Hematopoietic multipotent progenitor cell treated with erythropoietin and hydrocortisone succinate and interleukin-3 and kit ligand, for 15 days (in vitro differentiated cells): ENCODE measurements around the gene CADM1.

Experiments used
- DNase-seq: peaks from one replicate; pipeline ENCODE4 v3.0.0-alpha.2; 2015; ENCODE audit warnings: low spot score

CADM1 gene

DNA sequence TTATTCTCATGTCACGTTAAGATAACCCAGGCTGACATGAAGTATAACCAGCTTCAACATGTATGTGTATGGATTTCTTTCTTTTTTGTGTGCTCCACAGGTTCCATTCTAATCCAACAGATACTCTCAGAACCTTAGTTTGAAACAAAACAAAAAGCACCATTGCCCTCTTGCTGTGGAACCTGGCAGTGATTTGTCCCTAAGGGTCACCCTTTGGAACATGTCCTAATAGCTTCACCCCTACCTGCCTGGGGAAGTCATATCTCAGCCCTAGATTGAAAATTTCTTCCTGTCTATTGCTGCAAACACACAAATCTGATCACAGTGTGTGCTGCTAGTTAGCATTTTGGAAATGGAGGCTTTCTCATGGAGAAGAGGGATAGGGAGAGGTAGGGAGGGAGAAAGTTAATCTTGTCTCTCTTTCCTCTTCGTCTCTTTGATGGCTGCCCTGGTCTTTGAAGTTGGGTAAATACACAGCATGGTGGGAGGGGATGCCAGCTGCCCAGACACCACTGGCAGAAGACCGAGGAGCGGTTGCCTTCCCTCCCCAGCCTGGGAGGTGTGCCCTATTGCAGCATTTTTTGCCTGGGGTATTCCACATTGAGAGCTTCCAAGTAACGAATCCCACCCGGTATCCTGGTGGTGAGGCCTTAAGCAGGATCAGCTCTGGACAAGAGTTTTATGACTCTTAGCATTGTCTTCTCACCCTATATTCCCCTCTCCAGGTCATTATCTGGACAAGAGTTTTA is 11.6 kb upstream of the CADM1 start:
- DNase-seq, result no peak

DNA sequence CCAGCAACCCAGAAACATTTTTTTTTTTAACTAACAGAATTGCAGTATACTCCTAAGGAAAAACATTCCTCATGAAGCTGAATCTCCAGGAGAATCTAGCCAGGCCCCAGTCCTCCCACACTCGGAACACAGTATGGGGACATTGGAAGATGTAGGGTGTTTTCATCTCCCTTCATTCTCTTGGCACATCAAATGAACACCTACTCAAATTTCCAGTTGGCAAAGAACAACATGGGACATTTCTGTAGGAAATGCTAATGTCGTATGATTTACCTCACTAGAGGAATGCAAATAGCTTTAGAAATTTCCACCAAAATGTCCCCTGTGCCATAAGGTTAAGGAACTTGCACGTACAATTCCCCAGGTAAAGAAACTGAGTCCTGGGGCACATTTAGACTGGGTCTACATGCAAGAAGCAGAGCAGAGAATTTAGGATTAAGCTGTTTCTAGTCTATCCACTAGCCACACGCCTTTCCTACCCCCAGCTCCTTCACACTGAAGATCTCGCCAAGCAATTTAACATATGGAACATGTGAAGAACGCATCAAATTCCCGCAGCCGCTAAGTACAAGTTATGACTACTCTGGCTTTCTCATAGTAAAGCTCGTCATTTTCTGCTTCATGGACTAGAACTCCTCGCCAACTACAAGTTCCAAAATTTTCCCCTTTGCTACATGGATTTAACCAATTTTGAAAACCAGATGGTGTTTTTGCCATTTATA is 2.9 kb upstream of the CADM1 start:
- DNase-seq, result no peak

DNA sequence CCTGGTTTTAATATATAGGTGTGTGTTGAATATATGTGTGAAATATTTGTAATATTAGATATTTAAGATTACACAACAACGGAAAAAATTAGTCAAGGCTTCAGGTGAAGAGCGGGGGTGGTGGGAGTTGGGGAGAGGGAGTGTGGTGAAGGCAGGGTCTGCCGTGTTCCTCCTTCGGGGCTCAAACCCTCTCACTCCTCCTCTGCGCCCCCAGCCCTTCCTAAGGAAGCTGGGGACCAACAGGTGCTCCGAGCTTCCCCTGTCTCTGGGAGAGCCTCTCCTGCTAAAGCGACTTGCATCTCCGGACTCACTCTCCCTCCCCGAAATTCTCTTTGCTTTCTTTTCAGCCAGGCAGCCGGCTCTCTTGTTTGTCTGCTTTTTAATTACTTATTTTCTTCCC is 960 bp upstream of the CADM1 start:
- no peak for DNase-seq

DNA sequence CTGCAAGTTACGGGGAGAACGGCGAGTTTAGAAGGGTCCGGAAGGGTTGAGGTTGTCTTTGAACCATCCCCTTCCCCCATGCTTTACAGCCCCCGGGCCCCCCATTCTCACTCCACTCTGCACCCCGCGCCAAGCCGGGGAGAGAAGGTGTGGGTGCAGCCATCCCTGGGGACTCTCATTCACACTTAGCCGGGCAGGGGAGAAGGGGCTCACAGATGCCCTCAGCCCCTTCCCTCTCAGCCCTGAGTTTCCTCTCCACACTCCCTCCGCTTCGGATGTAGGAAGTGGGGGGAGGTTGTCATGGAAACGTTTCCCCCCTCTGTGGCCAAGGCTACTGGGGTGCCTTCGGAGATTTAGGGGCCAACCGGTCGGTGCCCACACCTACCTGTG is 334 bp downstream of the CADM1 start:
- DNase-seq, result no peak

DNA sequence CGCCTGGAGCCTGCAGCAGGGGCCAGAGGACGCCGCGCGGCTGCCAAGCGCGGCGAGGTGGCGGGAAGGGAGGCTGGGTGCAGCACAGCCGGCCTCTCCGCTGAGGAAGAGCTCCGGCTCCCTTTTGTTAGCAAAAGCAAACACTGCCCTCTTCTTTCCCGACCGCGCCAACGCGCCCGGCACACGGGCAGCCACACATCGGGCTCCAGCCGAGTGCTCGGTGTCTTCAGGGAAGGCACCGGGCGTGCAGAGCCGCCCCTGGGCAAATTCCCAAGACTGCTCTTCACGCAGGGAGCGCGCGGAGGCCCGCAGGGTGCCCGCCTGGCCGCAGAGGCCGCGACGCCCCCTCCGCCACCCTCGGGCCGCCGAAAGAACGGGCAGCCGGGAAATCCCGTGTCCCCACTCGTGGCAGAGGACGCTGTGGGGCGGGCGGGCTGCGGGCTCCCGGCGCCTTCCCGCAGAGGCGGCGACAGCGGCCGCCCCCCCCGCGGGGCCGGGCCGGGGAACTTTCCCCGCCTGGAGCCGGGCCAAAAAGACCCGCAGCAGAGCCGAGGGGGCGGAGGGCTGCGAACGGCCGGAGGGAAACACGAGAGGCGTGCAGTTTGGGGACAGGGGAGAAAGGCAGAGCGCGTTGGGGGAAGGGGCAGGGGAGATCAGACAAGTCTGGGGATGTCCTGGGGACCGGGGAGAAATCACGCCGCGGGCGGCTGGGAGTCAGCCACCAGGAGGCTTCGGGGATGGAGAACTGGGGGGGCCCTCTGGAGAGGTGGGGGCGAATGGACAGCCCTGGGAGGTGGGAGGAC is 931 bp downstream of the CADM1 start:
- no peak for DNase-seq

DNA sequence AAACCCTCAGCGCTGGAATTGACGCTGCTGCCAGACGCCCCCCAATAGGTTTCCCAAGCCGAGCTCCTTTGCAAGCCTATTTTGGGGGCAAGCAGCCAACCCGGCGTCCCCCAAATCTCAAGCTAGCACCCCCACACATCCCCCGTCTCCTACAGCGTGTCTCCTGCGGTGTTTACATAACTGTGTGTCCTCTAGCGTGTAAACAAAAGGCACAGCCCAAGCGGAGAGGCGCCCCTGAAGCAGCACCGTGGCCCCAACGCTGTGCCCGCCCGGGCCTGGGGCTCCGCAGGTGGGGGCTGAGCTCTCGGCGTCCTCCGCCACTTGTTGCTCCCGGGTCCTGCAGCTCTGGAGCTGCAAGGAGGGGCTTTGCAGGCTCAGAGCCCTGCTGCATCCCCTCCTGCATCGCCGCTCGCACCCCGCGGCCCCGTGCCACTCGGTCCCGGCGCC is 1.6 kb downstream of the CADM1 start:
- no peak for DNase-seq

DNA sequence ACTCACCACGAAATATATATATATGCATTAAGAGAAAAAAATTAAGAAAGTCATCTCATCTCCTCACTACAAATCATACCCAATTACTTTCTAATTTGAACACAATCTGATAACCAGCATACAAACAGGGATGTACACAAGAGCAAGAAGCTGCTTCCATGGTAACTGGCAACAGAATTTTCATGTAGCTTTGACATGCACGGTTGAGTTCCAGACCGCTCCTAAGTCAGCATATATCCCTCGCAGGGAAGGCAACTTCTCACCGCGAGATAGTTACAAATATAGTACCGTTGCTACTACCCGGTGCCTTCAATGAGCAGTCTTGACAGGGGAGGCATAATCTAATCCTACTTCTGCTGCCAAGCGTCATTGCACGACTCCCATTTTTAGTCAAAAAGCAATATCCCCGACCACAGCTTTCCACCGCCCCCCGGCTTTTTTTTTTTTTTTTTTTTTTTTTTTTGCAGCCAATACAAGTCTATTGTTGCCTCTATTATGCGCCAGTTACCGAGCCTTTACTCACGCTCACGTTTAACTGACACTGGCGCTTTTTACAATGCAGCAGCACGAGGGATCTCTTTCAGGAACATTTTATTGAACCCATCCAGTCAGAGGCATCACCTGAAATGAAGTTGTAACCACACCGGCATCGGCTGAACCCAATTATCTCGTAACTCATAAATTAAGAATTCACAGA is 2.2 kb downstream of the CADM1 start:
- DNase-seq, result no peak

DNA sequence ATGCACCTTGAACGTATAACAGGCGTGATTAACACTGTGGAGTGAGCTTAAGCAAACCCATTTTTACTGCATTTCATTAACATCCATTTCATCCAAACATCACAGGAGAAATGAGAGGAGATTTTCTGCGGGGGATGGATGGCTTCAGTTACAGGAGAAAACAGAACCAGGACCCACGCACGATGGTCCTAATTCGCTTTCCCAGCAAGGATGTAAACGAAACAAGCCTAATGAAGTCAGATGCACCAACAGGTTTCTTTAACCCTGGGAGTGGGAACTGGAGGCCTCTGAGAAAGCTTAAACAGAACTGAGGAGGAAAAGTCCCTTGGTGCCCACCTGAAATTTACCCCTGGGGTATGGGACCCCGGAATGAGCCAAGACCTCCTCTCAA is 2.7 kb downstream of the CADM1 start:
- no peak for DNase-seq

DNA sequence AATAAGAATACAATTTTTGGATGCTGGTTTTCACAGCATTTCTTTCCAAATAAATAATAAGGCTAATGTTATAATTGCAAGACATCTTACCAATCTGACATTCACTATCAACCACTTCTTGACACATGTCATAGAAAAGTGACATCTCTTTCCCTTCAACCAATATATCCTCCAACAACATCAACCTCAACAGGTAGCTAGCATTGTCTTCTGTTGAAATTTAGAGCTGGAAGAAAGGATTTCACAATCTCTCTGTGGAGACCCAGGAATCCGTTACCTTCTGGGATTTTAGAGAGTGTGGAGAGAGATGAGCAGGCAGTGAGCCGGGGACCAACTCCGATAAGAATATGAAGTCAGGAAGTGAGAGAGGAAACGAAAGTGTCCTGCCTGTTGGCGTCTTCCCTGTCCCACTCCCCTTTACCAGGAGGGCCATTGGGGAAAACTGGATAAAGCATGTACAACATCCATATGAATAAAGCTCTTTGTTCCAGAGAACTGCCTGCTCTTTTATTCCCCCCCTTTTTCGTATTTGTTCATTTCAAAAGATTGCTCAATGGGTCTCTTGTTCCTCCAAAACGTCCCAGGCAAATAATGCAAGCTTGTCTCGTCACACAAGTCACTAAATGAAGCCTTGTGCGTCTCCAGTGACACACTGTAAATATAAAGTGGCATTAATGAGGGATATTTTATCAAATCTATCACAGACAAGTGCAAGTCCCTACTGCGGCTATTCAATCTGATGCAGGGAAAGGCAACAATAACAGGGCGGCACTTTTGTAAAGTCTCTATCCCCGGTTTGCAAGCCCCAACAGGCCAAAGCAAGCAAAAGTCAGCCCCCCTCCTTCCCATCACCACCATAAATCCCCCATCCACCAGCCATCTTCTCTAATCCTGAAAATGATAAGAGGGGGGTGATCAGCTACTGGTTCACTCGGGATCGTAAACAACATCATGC is 3.4 kb downstream of the CADM1 start:
- DNase-seq, result no peak

DNA sequence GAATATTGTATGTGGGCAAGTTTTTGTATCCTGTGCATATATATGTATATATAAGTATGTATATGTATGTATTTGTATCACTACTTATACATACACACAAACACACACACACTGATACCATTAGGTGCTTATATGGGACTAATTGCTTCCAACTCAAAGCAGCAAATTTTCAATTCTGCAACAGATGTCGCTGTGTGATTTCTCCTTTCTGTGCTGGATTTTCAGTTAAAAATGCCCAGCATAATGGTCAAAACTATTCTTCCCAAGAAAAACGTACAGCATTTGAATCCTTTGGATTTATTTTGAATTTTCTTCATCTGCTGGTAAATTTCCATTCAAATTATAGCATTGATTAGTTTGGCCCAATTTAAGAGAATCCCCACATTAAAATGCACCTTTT is 4.3 kb downstream of the CADM1 start:
- no peak for DNase-seq

DNA sequence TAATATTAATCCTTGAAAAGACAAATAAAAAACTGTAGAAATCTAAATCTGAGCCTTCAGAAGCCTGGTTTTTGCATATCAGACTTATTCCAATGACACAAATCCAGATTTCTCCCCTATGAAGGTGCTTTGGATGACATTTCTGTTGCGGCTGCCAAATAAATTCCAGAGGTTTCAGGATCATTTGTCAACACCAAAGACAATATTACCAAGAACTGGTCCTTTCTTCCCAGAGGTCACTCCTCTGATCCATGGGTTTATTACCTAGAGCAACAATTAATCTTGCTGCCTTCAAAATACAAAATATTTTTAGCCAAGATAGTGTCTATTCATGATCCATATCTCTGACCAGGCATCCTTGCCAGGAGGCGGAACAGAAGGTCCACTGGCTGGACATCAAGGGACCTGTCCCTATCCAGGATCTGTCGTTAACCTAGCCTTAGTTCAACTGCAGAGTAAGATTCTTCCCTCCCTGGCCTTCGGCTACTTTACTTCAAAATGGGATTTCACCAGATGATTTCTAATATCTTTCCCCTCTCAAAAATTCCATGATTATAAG is 4.9 kb downstream of the CADM1 start:
- no peak for DNase-seq

DNA sequence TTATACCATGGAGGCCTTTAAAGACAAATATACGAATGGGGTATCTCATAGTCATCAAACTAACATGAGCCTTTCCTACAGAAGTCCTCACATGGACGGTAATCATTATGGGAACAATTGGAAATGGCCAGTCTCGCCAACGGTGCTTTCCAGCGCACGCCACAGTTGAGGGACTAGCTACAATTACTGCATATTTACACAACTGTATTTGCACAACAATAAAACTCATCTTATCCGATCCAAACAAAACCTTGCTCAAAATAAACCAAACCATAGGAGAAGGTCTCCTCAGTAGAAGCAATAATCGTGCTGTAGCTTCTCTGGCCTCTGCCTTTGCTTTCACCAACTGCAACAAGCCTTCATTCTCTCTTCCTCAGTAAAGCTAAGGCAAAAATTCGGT is 5.9 kb downstream of the CADM1 start:
- DNase-seq, result no peak

DNA sequence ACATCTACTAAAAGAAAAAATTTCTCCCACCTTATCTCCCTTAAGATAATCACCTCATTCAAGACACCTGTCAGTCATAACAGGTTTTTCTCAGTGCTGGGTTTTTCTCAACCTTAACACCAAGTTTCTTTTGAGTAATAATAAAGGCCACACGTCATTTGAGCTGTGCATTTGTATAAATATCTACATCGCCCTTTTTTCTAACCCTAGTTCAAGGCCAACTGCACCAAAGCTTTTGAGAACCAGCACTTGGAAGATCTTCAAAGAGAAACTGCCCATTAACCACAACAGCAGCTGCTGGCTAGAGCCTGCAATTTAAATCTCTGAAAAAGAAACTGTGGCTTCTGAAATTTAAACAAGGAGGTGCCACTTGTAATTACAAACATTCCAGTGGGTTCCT is 6.9 kb downstream of the CADM1 start:
- no peak for DNase-seq

DNA sequence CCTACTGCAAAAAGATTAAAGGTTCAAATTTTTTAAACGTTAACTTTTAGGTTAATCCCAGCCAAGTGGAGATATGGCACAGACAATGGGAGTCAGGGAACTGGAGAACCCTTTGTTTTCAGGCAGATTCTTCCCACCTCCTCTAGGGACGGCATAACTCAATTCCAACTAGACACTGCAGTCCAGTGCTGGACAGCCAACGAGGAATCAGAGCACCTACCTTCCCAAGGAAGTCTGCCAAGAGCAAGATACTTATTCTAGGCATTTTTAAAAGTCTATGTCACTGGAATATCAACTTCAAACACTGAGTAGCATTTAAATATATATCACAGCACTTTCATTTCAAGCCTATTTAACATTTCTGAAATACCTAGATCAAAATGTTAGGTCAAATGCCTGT is 7.3 kb downstream of the CADM1 start:
- no peak for DNase-seq

DNA sequence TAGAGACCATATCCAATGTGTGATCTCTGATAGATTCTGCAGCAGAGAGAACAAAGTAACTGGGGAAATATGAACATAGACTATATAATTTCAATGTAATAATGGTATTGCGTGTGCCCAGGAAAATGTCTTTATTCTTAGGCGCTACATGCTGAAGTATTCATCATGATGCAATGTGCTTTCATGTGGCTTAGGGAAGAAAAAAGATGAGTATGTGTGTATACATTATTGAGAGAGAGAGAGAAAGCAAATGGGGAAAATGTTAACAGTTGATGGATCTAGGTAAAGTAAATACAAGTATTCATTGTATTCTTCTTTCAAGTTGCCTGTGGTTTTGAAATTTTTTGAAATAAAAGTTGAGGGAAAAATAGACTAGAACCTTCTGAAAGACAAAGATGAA is 10.3 kb downstream of the CADM1 start:
- no peak for DNase-seq

DNA sequence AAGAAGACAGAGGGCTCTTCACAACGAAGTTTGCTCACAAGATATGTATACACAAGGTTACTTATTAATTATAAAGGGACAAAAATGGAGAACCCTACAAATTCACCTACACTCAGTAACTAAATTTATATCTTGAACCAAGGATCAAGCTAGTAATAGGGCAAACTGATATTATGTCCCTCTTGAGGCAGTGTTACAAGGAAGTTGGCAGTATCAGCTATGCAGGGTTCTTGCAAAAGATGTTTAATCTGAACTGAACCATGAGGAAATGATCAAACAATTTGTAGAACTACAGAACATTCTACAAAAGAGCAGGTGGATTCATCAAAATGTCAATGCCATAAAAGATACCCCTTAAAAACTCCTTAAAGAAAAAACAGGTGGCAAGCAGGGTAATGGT is 10.7 kb downstream of the CADM1 start:
- no peak for DNase-seq

DNA sequence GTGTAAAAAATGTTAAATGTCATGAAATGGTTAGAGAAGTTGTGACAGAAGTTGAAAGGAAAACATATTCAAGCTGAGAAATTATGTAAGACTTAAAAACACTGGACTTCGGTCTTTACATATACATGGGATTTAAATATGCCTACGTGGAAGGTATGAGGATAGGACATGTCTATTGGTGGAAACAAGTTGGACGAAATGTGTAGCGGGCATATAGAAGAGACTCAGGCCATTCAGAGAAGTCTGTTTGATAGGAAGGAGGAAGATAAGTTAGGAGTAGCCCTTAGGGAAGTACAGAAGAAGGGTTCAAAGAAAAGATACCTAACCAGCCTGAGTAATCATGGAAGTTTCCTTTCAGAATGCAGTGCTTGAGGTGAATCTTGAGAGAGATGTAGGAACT is 14.7 kb downstream of the CADM1 start:
- DNase-seq, result no peak

DNA sequence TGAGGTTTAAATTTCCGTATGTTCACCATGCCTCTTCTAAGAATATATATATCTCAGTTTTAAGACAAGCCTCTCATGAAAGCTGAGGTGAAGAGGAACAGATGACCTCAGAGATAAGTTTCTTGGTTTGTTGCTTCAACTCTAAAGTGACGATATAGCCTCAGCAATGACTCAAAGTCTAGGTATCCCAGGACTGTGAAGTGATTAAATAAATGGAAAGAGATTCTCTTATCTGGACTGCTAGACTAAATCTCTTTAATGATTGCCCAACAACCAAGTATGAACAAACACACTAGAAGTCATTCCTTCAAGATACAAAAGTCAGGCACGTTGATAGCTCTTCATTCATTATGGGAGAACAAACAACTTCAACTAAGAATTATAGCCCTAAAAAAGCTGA is 15.3 kb downstream of the CADM1 start:
- DNase-seq, result no peak

DNA sequence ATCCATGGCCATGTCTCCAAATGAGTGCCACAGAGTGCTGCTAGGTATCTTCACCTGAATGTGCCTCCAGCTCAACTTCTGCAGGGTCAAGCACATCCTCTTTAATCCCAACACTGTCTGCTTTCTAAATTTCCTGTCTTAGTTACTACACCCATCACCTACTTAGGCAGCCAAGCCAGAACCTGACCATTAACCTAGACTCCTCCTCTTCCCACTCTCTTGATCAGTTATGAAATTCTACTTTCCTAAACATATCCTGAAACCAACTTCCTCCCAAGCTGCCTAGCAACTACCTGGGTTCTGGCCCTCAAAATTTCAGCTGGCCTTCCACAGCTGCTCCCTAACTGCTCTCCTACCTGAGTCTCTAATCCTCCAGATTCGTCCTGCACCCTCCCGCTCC is 22.7 kb downstream of the CADM1 start:
- no peak for DNase-seq

DNA sequence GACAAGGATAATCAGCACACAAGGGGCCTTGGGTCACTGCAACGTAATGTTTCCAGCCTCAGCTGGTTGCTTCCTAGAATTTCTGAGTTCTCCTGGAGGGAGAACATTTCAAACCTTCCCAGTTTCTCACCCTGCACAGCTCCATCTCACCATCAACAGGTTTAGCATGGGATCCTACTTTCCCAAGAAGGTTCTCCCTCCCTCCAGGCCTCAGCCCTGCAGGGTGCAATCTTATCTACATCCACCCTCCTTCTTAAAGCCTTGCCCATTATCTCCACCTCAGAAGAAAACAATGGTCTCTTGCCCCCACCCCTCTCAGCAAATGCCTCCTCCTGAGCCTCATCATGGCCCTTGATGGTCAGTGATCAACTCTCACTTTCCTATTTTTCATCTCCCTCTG is 23.6 kb downstream of the CADM1 start:
- DNase-seq, result no peak

DNA sequence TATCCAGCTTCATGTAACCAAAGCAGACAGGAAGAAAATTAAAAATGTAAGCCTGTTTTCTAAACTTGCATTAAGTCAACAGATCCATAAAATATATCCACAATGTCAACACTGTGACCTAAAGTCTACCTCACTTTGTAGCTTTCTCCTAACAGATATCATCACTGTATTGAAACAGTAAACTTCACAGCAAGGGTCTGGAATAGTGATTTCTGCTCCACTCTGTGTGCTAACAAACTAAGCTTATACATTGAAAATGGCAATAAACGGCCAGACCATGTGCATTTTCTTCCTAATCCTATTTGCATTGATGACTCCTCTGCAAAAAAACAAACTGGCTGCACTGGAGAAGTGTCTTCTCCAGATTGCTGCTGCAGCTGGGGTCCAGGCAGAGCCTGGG is 26.8 kb downstream of the CADM1 start:
- no peak for DNase-seq
